Liver (tissue), 9 donors: ENCODE measurements around the gene CELF4. TPM values are rescaled to one million over a fixed set of nuclear protein-coding genes. Genes with fewer than 3 reads are reported as not detected.

Experiments
- DNase-seq: peaks from one replicate; pipeline ENCODE4 v3.0.0-alpha.2; 2017; ENCODE audit warnings: low spot score
- H3K27ac ChIP-seq, 2 donors: one replicate each; pipeline ENCODE4 v1.7.0; 2013; ENCODE audit warnings: inconsistent platforms in 2 of 2, low read length in 2 of 2, control low read depth in 1 of 2, low read depth in 1 of 2, mild to moderate bottlenecking in 1 of 2
- H3K27me3 ChIP-seq, 4 donors: one replicate each; pipeline versions ENCODE4 v1.6.1 to v1.7.0; 2013; ENCODE audit warnings: low read length in 3 of 4, inconsistent platforms in 1 of 4, mild to moderate bottlenecking in 1 of 4, moderate library complexity in 1 of 4; ENCODE audit not compliant: control insufficient read depth in 4 of 4, insufficient read depth in 4 of 4
- H3K36me3 ChIP-seq, 4 donors: one replicate each; pipeline versions ENCODE4 v1.6.1 to v1.7.0; 2013; ENCODE audit warnings: low read length in 3 of 4, mild to moderate bottlenecking in 3 of 4, low read depth in 1 of 4, moderate library complexity in 1 of 4; ENCODE audit not compliant: control insufficient read depth in 4 of 4, insufficient read depth in 3 of 4
- H3K4me1 ChIP-seq, 4 donors: one replicate each; pipeline versions ENCODE4 v1.6.1 to v1.7.0; 2013; ENCODE audit warnings: low read length in 3 of 4, mild to moderate bottlenecking in 3 of 4, moderate library complexity in 1 of 4; ENCODE audit not compliant: control insufficient read depth in 4 of 4, insufficient read depth in 4 of 4
- H3K4me3 ChIP-seq, 3 donors: one replicate each; pipeline versions ENCODE4 v1.6.1 to v1.7.0; 2013; ENCODE audit warnings: low read length in 3 of 3, control low read depth in 1 of 3, low read depth in 1 of 3, mild to moderate bottlenecking in 1 of 3
- H3K9ac ChIP-seq, 2 donors: one replicate each; pipeline ENCODE4 v1.7.0; 2013; ENCODE audit warnings: low read length in 2 of 2, mild to moderate bottlenecking in 2 of 2, moderate library complexity in 2 of 2, control low read depth in 1 of 2, low read depth in 1 of 2
- H3K9me3 ChIP-seq, 4 donors: one replicate each; pipeline versions ENCODE4 v1.6.1 to v1.7.0; 2013; ENCODE audit warnings: low read length in 3 of 4; ENCODE audit not compliant: control insufficient read depth in 4 of 4
- ATF3 ChIP-seq: IDR thresholded peaks from 2 replicates; pipeline ENCODE4 v1.6.1; 2016; ENCODE audit warnings: antibody characterized with exemption
- CTCF ChIP-seq: fragments of 150-350 bp; IDR thresholded peaks from 2 replicates; pipeline ENCODE4 v1.5.1; 2017; ENCODE audit warnings: improper control_type of control experiment, low read depth, low read length; ENCODE audit not compliant: missing input control
- FOXA2 ChIP-seq: IDR thresholded peaks from 2 replicates; pipeline ENCODE4 v1.6.1; 2016; ENCODE audit warnings: antibody characterized with exemption
- GABPA ChIP-seq, 2 donors: IDR thresholded peaks in 1 of 2; conservative IDR thresholded peaks in 1 of 2; 2 replicates each; pipeline ENCODE4 v1.6.1; 2016; ENCODE audit warnings: antibody characterized with exemption in 2 of 2, mild to moderate bottlenecking in 1 of 2, moderate library complexity in 1 of 2
- HNF4A ChIP-seq, 2 donors: conservative IDR thresholded peaks; 2 replicates each; pipeline ENCODE4 v1.6.1; 2016; ENCODE audit warnings: antibody characterized with exemption in 2 of 2, mild to moderate bottlenecking in 2 of 2
- JUND ChIP-seq, 2 donors: IDR thresholded peaks; 2 replicates each; pipeline ENCODE4 v1.6.1; 2016; ENCODE audit warnings: antibody characterized with exemption in 2 of 2
- NR2F2 ChIP-seq: IDR thresholded peaks from 2 replicates; pipeline ENCODE4 v1.6.1; 2016; ENCODE audit warnings: antibody characterized with exemption
- RAD21 ChIP-seq, 2 donors: IDR thresholded peaks; 2 replicates each; pipeline ENCODE4 v1.6.1; 2016; ENCODE audit warnings: antibody characterized with exemption in 2 of 2, mild to moderate bottlenecking in 2 of 2
- REST ChIP-seq: IDR thresholded peaks from 2 replicates; pipeline ENCODE4 v1.6.1; 2016; ENCODE audit warnings: antibody characterized with exemption, mild to moderate bottlenecking
- SP1 ChIP-seq: IDR thresholded peaks from 2 replicates; pipeline ENCODE4 v1.6.1; 2018; ENCODE audit warnings: antibody characterized with exemption, mild to moderate bottlenecking
- TAF1 ChIP-seq: conservative IDR thresholded peaks from 2 replicates; pipeline ENCODE4 v1.6.1; 2016; ENCODE audit warnings: antibody characterized with exemption, mild to moderate bottlenecking
- YY1 ChIP-seq: IDR thresholded peaks from 2 replicates; pipeline ENCODE4 v1.6.1; 2016; ENCODE audit warnings: antibody characterized with exemption, mild to moderate bottlenecking
- WGBS: extraction: QIAGEN DNeasy Blood & Tissue Kit; methylation state at CpG from one replicate; pipeline ENCODE4 v1.1.7; 2013; 5-methylcytosine and 5-hydroxymethylcytosine counted together
- polyA plus RNA-seq, 2 donors: library from polyadenylated mRNA; stranded (reverse) in 1 of 2; unstranded in 1 of 2; fragments of 200-250 nt in 1 of 2; fragments of >200 nt in 1 of 2; fragmentation: Nextera tagmentation in 1 of 2; extraction: Ambion mirVana in 1 of 2; gene quantifications; one replicate each; pipeline versions ENCODE4 v1.2.1 to v1.2.3, GENCODE V29; 2013 to 2015
- total RNA-seq, 2 donors: library from RNA; depleted of rRNA; stranded (reverse); fragments of >200 nt; gene quantifications; one replicate each; pipeline ENCODE4 v1.2.3, GENCODE V29; 2014
- donor health status: healthy.
- donor health status: healthy.
- donor health status: healthy.
- donor health status: healthy.
- donor health status: healthy.

CELF4 gene
- total and polyA plus RNA-seq, 4 donors, result 0.08 to 0.28 (median 0.21) TPM; not detected in 1

- no peak for TF ChIP-seq CTCF
These were observed 201.4 kb downstream of the CELF4 start (continued) for GRCh38 chr18:37364237-37364636.

- Histone ChIP-seq H3K4me1 (no peaks in the 10 kb centered on the region), H3K27me3 (no peaks in the 10 kb centered on the region), H3K9ac (no peak overlapping the region), H3K4me3 (no peak overlapping the region), H3K36me3 (no peaks in the 10 kb centered on the region), H3K9me3 (no peaks in the 10 kb centered on the region), H3K27ac (no peak overlapping the region)
- 20% methylated on average over 21 of the region's 21 CpGs for WGBS
- DNase-seq, result no peak
- TF ChIP-seq RAD21 (IDR thresholded peaks at IDR 0.05) (no peak), FOXA2 (no peak), ATF3 (no peak), HNF4A (conservative IDR thresholded peaks at IDR 0.05) (no peak), NR2F2 (no peak), YY1 (no peak), REST (no peak), JUND (IDR thresholded peaks at IDR 0.05) (no peak), CTCF (no peak), GABPA (IDR thresholded peaks at IDR 0.05 in 1 of 2, conservative IDR thresholded peaks at IDR 0.05 in 1 of 2) (no peak), SP1 (no peak), TAF1 (no peak)
These were observed 203.3 kb downstream of the CELF4 start for GRCh38 chr18:37362158-37362890.
